Head of caudate nucleus (tissue), 42 donors: ENCODE results near the gene POLN.
A peak's percentile ranks its signal among the peaks of the same experiment; 100 is the strongest.
"Not testable (repeated sequence)": the region's sequence is repeated elsewhere in the genome, so short reads cannot be mapped to it uniquely, and the experiment has no call there.

ENCODE experiments used
- DNase-seq, 42 donors: peaks; one replicate each; pipeline versions ENCODE4 v3.0.0 to v3.0.0-alpha.2; 2020 to 2021; ENCODE audit warnings: mixed read lengths in 7 of 42
- intact Hi-C: fragments of 100-400 bp; cut with DNase I; formaldehyde crosslinking; loops from one replicate; pipeline ENCODE4 v1.15.0; 2022

POLN gene

GRCh38 chr4:2245057-2245786 is 3.3 kb upstream of the POLN start:
- intact Hi-C loops = no loop called here

GRCh38 chr4:2243681-2244380 is 1.9 kb upstream of the POLN start:
- peak in 32 of 42 donors; percentile 18 to 80 (median 56) for DNase-seq
- intact Hi-C loops = no loop called here

More at GRCh38 chr4:2245057-2245786, 3.3 kb upstream of the POLN start:
- DNase-seq = peak in 8 of 42 donors; percentile 1 to 40 (median 11)

- intact Hi-C loops = no loop called here
- no peak for DNase-seq
These were observed 918 bp downstream of the POLN start for GRCh38 chr4:2241003-2241402.

GRCh38 chr4:2236944-2237666 is 4.8 kb downstream of the POLN start:
- intact Hi-C loops = no loop called here
- DNase-seq = no peak

DNA sequence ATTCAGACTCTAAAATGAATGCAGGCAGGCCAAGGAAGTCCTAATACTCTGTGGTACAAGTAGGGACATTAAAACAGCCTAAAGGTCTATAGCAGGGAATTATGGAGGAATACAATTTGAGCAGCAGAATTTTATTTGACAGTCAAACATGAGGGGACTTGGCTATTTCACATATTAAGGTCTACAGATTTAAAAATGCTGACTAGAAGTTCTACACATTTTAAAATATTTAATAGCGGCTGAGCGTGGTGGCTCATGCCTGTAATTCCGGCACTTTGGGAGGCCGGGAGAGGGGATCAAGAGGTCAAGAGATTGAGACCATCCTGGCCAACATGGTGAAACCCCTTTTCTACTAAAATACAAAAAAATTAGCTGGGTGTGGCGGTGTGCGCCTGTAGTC is 10.8 kb downstream of the POLN start:
- DNase-seq = no peak
- intact Hi-C loops = no loop called here

DNA sequence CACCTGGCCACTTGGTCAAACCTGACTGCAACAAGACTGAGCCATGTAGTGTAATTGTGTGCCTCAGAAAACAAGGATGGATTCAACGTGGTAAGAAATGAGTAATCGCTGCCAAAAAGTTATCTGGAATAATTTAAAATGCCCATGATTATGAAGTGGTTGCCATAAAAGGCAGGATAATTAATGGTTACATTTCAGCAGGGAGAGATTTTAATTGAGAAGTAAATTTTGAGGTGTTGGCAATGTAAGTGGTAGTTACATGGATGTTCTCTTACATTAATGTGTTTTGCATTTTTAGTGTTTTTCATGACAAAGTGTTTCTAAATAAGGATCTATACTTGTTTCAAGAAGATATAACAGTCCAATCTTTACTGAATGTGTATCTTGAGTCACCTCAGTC is 15.7 kb downstream of the POLN start:
- no peak for DNase-seq
- intact Hi-C loops = no loop called here

DNA sequence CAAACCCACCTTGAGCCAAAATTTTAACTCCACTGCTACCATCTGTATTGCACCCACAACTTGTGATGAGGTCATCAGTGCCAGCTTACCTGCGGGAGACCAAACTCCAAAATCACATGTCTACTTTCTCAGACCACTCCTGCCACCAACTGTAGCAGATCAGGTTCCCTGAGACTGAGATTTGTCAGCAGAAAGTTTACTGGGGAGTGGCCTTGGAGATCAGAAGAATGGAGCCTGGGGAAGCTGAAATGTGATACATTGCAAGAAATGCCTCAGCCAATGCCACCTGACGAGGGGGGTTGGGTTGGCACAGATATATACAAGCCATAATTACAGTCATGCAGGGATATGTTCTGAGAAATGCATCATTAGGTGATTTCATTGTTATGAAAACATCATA is 19.1 kb downstream of the POLN start:
- intact Hi-C loops = no loop called here

DNA sequence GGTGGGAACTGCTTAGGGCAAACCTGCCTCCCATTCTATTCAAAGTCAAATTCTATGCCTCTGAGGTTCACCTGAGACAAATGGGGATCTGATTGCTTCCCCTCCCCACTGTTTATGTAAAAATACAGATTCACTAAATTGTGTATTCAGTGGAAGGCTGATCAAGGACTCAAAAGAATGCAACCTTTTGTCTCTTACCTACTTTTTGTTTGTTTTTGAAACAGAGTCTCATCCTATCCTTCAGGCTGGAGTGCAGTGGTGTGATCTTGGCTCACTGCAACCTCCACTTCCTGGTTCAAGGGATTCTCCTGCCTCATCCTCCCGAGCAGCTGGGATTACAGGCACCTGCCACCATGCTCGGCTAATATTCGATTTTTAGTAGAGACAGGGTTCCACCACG is 20.5 kb downstream of the POLN start:
- DNase-seq, intact Hi-C loops: not testable (repeated sequence)

More for the DNA sequence above, 19.1 kb downstream of the POLN start:
- DNase-seq = no peak

DNA sequence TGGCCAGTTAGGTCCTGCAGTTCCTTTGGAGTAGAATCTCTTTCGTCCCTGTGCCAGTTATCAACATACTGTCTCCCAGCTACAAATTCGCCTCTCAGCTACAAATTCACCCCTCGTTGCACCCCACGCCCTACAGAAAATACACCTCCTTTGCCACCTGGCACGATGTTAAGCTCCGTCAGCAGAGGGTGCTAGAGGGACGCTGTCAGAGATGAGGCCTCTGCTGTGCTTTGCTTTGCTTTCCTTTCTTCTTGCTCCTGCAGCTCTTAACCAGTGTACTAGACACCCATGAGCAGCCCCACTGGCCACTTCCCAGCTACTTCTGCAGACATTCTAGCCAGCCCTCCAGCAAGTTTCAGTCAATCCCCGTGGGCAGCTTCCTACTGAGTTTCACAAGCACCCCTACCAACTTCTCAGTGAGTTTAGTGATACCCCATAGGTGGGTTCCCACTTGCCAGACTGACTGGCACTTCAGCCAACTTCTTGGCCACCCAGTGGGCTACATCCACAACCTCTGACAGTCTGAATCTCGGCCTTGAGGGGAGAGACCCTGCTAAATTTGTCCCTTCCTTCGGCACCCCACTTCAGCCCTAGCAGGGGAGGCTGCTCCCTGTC is 21.8 kb downstream of the POLN start:
- intact Hi-C loops = no loop called here
- DNase-seq = peak; percentile 59 to 90 (median 80)

DNA sequence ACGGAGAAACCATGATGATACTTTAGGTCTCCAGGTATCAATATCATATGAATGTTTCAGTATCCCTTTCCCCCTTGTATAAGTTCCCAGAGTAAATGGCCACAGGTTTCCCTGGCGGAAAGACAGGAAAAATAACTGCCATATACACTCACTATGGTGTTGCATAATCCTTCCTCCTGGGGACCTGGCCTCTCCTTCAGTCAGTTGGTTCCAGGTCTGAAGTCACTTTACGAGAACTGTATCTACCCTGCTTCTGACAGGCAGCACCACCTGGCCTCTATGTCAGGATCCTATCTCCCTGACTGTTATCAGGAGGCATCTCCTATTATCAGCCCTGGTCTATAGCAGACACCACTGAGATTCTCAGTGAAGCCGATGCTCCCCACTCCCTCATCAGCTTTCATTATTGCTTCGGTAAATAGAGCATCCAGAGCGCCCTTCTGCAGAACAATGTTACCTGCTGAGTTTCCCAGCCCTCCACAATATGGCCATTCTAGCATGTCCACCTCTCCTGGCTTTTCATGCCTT is 22.6 kb downstream of the POLN start:
- no peak for DNase-seq
- intact Hi-C loops = no loop called here

- intact Hi-C loops = no loop called here
- no peak for DNase-seq
These were observed 23.5 kb downstream of the POLN start for GRCh38 chr4:2218436-2218835.

DNA sequence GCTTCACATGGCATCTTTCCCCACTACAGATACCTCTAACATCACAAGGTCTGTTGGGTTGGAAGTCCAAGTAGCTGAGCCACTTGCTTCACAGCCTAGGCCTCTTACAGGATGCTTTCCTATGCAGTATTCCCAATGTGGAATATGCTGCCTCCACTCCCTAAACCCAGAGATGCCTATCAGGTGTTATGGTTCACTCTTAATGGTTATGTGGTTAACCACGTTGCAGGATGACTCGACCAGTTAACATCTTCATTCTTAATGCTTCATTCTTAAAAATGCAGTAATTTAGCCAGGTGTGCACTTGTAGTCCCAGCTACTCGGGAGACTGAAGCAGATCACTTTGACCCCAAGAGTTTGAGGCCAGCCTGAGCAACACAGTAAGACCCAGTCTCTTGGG is 24.2 kb downstream of the POLN start:
- intact Hi-C loops = no loop called here
- DNase-seq = no peak

DNA sequence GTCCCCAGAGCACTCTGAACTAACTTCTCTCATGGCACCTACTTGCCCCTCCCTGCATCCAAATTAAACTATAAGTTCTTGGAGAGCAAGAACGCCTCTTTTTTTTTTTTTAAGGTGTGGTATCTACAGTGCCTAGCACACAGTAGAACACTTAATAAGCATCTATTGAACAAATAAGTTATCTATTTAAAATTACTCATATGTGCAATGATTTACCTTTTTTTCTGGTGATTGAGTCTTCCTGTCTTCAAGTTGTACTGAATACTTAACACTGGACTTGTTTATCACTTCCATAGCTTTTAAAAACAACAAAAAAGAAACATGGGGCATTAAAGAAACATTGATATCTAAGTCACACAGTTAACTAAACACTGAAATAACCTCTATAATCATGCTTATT is 29.1 kb downstream of the POLN start:
- intact Hi-C loops = no loop called here
- no peak for DNase-seq

GRCh38 chr4:2202789-2203188 is 39.1 kb downstream of the POLN start:
- intact Hi-C loops, DNase-seq: not testable (repeated sequence)

GRCh38 chr4:2194496-2194895 is 47.4 kb downstream of the POLN start:
- intact Hi-C loops = no loop called here
- DNase-seq = no peak

DNA sequence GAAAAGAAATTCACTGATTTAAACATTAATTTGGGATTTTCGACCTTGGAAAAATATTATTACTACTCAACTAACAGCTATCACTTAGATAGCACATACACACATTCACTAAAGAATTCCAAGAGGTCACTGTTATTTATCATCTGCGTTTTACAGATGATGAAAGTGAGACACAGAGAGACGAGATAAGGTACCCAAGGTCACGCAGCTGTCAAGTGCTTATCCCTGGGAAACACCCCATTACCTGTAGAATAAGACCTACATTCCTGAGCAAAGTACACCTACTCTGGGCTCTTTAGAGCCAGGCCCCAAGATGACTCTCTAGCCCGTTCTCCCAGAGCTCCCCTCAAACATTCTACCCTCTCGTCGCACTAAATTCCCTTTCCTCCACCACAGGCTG is 48.6 kb downstream of the POLN start:
- DNase-seq = no peak
- intact Hi-C loops = no loop called here

- intact Hi-C loops = no loop called here
- DNase-seq = no peak
These were observed 55.1 kb downstream of the POLN start for GRCh38 chr4:2186865-2187172.

DNA sequence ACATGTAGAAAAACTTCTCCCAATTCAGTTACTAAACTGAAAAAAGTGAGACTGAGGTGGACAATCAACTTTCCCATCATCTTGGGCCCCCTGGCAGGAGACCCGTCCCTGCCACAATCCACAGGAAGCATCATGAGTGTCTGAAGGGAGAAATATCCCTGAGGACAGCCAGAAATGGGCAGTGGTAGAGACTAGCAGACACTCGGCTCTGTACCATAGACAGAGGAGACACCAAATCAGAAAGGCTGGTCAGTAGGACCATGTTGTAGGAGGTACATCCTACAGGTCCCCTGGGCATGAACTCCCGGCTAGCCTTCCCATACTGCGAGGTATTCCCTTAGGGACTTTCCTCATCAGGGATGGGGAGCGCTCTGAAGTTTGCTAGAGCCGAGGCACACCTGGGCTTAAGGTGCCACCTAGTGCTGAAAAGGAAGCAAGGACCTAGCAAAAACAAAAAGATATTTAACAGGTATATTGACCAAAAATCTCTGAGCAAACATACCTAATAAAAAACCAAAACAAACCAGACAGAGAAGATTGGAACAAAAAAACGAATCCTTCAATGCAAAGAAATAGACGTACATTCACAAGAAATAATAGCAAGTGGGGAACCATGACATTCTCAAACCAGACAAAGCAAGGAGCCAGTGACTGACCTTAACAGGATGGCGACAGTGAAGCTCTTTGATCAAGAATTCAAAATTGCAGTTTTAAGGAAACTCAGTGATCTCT is 55.6 kb downstream of the POLN start:
- DNase-seq = no peak
- intact Hi-C loops = no loop called here

GRCh38 chr4:2183394-2183793 is 58.5 kb downstream of the POLN start:
- intact Hi-C loops = no loop called here
- DNase-seq = no peak
